HepG2 (cell line): ENCODE measurements around the gene NAA30. TPM values are rescaled to one million over a fixed set of nuclear protein-coding genes. Genes with fewer than 3 reads are reported as not detected.
A peak's percentile ranks its signal among the peaks of the same experiment; 100 is the strongest.

ENCODE experiments used
- ESRRA ChIP-seq: sonication (generic); formaldehyde crosslinking; IDR thresholded peaks from 2 replicates; pipeline ENCODE4 v1.5.1; 2020; ENCODE audit warnings: mild to moderate bottlenecking, low read depth, missing genetic modification reagents
- FOSL2 ChIP-seq: sonication (generic); formaldehyde crosslinking; IDR thresholded peaks from 2 replicates; pipeline ENCODE4 v1.4.0; 2020; ENCODE audit warnings: missing genetic modification reagents
- HES4 ChIP-seq: sonication (generic); formaldehyde crosslinking; IDR thresholded peaks from 2 replicates; pipeline ENCODE4 v1.9.0; 2021; ENCODE audit warnings: mild to moderate bottlenecking, missing genetic modification reagents, borderline replicate concordance
- HINFP ChIP-seq: sonication (generic); formaldehyde crosslinking; IDR thresholded peaks from 2 replicates; pipeline ENCODE4 v1.4.0; 2020; ENCODE audit warnings: low read depth, mild to moderate bottlenecking, missing genetic modification reagents
- HNF1B ChIP-seq: sonication (generic); formaldehyde crosslinking; IDR thresholded peaks from 2 replicates; pipeline ENCODE4 v1.5.1; 2020; ENCODE audit warnings: mild to moderate bottlenecking, moderate library complexity, missing genetic modification reagents
- IRX3 ChIP-seq: sonication (generic); formaldehyde crosslinking; IDR thresholded peaks from 2 replicates; pipeline ENCODE4 v1.8.1; 2023; ENCODE audit warnings: mild to moderate bottlenecking, low read depth, missing genetic modification reagents, borderline replicate concordance
- NCOA2 ChIP-seq: sonication (generic); formaldehyde crosslinking; IDR thresholded peaks from 2 replicates; pipeline ENCODE4 v1.8.0; 2022; ENCODE audit warnings: inconsistent platforms
- NR2F2 ChIP-seq: IDR thresholded peaks from 2 replicates; pipeline ENCODE4 v1.6.1; 2012; ENCODE audit warnings: low read depth, inconsistent platforms, borderline replicate concordance
- RERE ChIP-seq: IDR thresholded peaks from 2 replicates; pipeline ENCODE4 v1.6.1; 2016; ENCODE audit warnings: low read depth, missing genetic modification reagents, missing compliant biosample characterization
- RFX3 ChIP-seq: IDR thresholded peaks from 2 replicates; pipeline ENCODE4 v1.6.1; 2016; ENCODE audit warnings: missing biosample characterization, missing genetic modification reagents
- RXRB ChIP-seq: IDR thresholded peaks from 2 replicates; pipeline ENCODE4 v1.6.1; 2016; ENCODE audit warnings: borderline replicate concordance, missing genetic modification reagents, missing compliant biosample characterization
- SRF ChIP-seq: IDR thresholded peaks from 2 replicates; pipeline ENCODE4 v1.6.1; 2011; ENCODE audit warnings: mild to moderate bottlenecking, low read depth, low read length, moderate library complexity
- STAG1 ChIP-seq: sonication (generic); formaldehyde crosslinking; IDR thresholded peaks from 2 replicates; pipeline ENCODE4 v1.4.0; 2020; ENCODE audit warnings: missing genetic modification reagents
- TBX3 ChIP-seq: fragments of 450-650 bp; IDR thresholded peaks from 2 replicates; pipeline ENCODE4 v1.6.1; 2017; ENCODE audit warnings: antibody characterized with exemption, mild to moderate bottlenecking, inconsistent platforms, borderline replicate concordance
- TCF7 ChIP-seq: sonication (generic); IDR thresholded peaks from 2 replicates; pipeline ENCODE4 v1.6.1; 2016; ENCODE audit warnings: antibody characterized with exemption, low read depth
- ZFP1 ChIP-seq: IDR thresholded peaks from 2 replicates; pipeline ENCODE4 v1.6.1; 2016
- ZKSCAN8 ChIP-seq: IDR thresholded peaks from 2 replicates; pipeline ENCODE4 v1.6.1; 2016; ENCODE audit warnings: borderline replicate concordance, missing genetic modification reagents, missing compliant biosample characterization
- ZNF383 ChIP-seq: sonication (generic); formaldehyde crosslinking; IDR thresholded peaks from 2 replicates; pipeline ENCODE4 v1.4.0; 2020; ENCODE audit warnings: missing genetic modification reagents, mild to moderate bottlenecking, borderline replicate concordance
- ZNF598 ChIP-seq: sonication (generic); formaldehyde crosslinking; IDR thresholded peaks from 2 replicates; pipeline ENCODE4 v1.5.1; 2020; ENCODE audit warnings: mild to moderate bottlenecking, missing genetic modification reagents, borderline replicate concordance
- ZNF710 ChIP-seq: sonication (generic); formaldehyde crosslinking; IDR thresholded peaks from 2 replicates; pipeline ENCODE4 v1.5.0; 2020; ENCODE audit warnings: mild to moderate bottlenecking, missing genetic modification reagents, borderline replicate concordance
- ZNF724P ChIP-seq: sonication (generic); formaldehyde crosslinking; IDR thresholded peaks from 2 replicates; pipeline ENCODE4 v1.8.0; 2022; ENCODE audit warnings: missing genetic modification reagents, borderline replicate concordance
- polyA plus RNA-seq, 8 experiments: library from polyadenylated mRNA; depleted of rRNA in 3 of 8; stranded (reverse) in 7 of 8; unstranded in 1 of 8; fragments of >200 nt; fragmentation: Illumina TruSeq in 4 of 8; extraction: Trizol in 4 of 8; gene quantifications; 2 replicates each; pipeline versions ENCODE4 v1.2.1 to v1.2.3, GENCODE V29; 2011 to 2016; ENCODE audit warnings: low read depth in 4 of 8, missing spikeins in 1 of 8, mixed read lengths in 1 of 8; ENCODE audit not compliant: insufficient read depth in 1 of 8
- total RNA-seq, 5 experiments: library from RNA; depleted of rRNA; stranded (reverse); fragments of >200 nt; fragmentation: Illumina TruSeq; extraction: Trizol; gene quantifications; 2 replicates each; pipeline ENCODE4 v1.2.3, GENCODE V29; 2016; ENCODE audit warnings: low read depth in 1 of 5

The NAA30 gene
- total and polyA plus RNA-seq, 2 of the 13 experiments (the other 11 are each of a cell fraction or from before 2014, with no cell fraction given), result 10.8 to 18.4 TPM

GRCh38 chr14:57346741-57347140 lies 43.6 kb upstream of the NAA30 start (continued):
- TF ChIP-seq HES4 (no peak), TBX3 (peak; percentile 69), ZNF383 (CRISPR knock-in tag) (no peak), NR2F2 (no peak), RFX3 (CRISPR knock-in tag) (no peak), SRF (no peak), STAG1 (no peak), ZNF724P (no peak), ZKSCAN8 (CRISPR knock-in tag) (0 out of 2 replicates have a peak, but pooled peaks have one; percentile 25), ZNF710 (CRISPR knock-in tag) (no peak), IRX3 (CRISPR knock-in tag) (no peak), NCOA2 (peak; percentile 70), FOSL2 (CRISPR knock-in tag) (peak; percentile 78), RXRB (CRISPR knock-in tag) (peak; percentile 41; the same call in 1 of the 2 replicates), ESRRA (CRISPR knock-in tag) (peak; percentile 82), TCF7 (peak; percentile 66), RERE (CRISPR knock-in tag) (0 out of 2 replicates have a peak, but pooled peaks have one; percentile 39), HINFP (CRISPR knock-in tag) (no peak), ZNF598 (CRISPR knock-in tag) (no peak), ZFP1 (CRISPR knock-in tag) (0 out of 2 replicates have a peak, but pooled peaks have one; percentile 31), HNF1B (CRISPR knock-in tag) (no peak)
